HG03442 (cell line): ENCODE data around the gene SNX25.
"Not testable (repeated sequence)": the region's sequence is repeated elsewhere in the genome, so short reads cannot be mapped to it uniquely, and the experiment has no call there.

Experiments
- ATAC-seq: cut with Tn5 transposase; IDR thresholded peaks from one replicate; pipeline ENCODE4 v1.9.1; 2021; ENCODE audit warnings: mild to moderate bottlenecking, moderate library complexity; ENCODE audit not compliant: unreplicated experiment

Gene SNX25

GRCh38 chr4:185209031-185209851 is at the start of gene SNX25:
Gene SNX25 (plus strand): TSS chr4:185209598. CDS start chr4:185209827, 229 bp downstream.
- peak; percentile 72 for ATAC-seq

DNA sequence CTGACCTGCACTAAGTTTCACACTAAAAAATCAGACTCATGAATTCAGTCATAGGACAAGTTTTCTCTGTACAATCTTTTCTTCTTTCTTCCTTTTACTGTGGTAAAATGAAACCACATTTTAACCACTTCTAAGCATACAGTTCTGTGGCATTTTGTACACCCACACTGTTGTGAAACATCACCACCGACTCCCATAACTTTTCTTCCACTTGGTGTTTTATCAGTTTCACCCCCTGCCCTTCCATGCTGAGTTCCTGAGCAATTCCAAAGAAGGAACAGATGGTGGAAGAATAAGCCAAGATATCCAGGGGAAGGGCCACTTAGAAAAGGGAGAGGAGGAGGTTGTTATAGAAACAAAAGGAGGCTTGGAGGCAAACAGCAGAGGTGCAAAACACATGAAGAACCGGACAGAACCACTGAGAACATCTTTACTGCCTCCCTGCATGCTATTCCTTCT is 43.8 kb upstream of the SNX25 start:
- ATAC-seq = peak; percentile 98

- no peak for ATAC-seq
Observed at GRCh38 chr4:185167234-185167633, 42.2 kb upstream of the SNX25 start.

DNA sequence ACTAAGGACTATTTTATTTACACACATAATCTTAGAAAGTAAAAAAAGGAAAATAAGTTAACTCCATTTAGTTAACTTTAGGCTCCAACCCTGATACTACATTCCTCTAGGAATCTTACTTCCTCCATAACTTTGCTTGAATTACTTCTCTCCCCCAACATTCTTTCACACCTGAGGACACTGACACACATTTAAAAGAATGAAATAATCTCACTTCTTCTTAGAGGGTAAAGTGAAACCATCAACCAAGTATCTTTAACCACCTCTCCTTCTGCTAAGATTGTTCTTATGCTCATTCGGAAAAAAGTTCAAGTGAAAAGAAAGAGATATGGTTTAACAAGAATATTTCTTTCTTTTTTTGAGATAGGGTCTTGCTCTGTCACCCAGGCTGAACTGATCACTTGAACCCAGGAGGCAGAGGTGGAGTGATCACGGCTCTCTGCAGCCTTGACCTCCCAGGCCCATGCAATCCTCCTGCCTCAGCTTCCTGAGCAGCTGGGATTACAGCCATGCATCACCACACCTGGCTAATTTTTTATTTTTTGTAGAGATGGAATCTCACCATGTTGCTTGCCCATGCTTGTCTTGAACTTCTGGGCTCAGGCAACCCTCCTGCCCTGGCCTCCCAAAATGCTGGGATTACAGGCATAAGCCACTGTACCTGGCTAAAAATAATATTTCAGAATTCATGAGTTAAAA is 37.9 kb upstream of the SNX25 start:
- ATAC-seq = peak; percentile 64

DNA sequence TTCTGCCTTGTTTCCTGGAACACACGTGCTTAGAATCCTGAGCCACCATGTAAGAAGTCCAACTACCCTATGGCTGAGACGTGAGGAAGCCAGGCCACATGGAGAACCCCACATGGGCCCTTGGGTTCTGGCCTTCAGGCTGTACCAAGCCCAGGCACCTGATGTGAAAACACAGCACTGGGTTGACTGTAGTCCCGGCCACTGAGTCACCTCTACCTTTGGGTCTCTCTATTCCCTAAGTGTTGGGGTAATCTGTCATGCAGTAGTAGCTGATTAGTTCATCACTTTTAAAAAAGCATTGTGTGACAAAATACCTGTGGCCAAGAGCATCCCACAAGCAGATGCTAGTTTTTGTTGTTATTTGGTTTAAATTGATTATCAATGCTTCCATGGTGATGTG is 29.9 kb upstream of the SNX25 start:
- ATAC-seq = no peak

GRCh38 chr4:185182239-185182638 is 27.2 kb upstream of the SNX25 start:
- no peak for ATAC-seq

- ATAC-seq = peak; percentile 52
Observed at GRCh38 chr4:185183622-185184281, 25.6 kb upstream of the SNX25 start.

GRCh38 chr4:185186769-185187168 is 22.6 kb upstream of the SNX25 start:
- ATAC-seq = no peak

DNA sequence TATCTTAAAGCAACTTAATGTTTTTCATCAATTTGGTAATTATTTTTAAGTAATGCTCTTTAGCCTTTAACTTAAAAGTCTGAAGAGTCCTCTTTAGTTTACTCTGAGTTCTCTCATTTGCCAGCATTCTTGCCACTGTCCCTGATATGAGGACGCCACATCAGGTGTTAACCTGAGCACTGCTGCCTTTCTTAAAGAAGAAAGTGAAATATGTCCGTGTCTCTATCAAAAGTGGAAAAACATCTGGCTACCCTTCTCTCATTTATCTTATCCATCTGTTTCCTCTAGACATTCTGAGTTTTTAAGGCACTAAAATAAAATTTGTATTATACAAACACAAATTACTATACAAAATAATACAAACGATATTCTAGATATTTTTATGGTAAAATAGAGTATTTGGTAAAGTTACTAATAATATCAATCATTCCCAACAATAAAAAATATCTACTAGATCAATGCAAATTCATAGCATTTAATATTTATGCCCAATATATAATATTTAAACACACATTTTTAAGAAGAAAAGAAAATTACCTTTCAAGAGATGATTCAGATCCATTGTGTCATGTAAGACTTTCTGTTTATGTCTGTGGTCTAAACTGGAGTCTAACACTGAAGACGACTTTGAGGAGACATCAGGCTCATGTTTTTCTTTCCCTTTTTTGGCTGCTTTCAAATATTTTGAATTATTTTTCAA is 19.6 kb upstream of the SNX25 start:
- ATAC-seq = no peak

DNA sequence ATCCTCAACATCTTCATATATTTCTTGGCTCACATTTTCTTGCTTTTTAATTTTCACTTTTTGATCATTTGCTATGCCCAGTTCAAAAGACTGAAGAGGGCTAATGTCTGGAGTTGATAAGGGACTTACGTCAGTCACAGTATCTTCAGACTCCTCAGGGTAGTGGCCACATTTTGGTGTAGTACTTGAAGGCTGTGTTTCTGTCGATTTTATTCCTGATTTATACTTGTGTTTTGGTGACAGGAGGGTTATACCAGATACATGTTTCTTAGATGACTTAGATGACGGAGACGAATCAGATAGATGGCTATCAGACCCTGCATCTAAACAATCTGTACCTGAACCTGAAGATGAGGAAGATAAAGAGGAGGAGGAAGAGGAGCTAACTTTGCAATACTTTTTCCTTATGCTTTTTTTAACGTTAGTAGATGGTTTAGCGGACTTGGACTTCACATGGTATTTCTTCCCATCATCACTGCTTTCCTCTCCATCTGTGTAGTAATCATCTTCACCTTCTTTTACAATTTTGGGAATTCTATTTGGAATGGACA is 19.0 kb upstream of the SNX25 start:
- ATAC-seq = no peak

- peak; percentile 85 for ATAC-seq
Observed at GRCh38 chr4:185192059-185192458, 17.3 kb upstream of the SNX25 start.

GRCh38 chr4:185194924-185195888 is 14.2 kb upstream of the SNX25 start:
- no peak for ATAC-seq

GRCh38 chr4:185196437-185196836 is 13.0 kb upstream of the SNX25 start:
- no peak for ATAC-seq

DNA sequence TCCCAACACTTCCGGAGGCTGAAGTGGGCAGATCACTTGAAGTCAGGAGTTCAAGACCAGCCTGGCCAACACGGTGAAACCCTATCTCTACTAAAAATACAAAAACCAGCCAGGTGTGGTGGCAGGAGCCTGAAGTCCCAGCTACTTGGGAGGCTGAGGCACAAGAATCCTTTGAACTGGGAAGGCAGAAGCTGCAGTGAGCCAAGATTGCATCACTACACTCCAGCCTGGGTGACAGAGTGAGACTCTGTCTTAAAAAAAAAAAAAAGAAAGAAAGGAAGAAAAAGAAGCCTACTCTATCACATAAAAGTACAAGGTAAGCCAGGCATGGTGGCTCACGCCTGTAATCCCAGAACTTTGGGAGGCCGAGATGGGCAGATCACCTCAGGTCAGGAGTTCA is 11.2 kb upstream of the SNX25 start:
- not testable (repeated sequence) for ATAC-seq

- no peak for ATAC-seq
Observed at GRCh38 chr4:185201977-185202962, 7.1 kb upstream of the SNX25 start.

DNA sequence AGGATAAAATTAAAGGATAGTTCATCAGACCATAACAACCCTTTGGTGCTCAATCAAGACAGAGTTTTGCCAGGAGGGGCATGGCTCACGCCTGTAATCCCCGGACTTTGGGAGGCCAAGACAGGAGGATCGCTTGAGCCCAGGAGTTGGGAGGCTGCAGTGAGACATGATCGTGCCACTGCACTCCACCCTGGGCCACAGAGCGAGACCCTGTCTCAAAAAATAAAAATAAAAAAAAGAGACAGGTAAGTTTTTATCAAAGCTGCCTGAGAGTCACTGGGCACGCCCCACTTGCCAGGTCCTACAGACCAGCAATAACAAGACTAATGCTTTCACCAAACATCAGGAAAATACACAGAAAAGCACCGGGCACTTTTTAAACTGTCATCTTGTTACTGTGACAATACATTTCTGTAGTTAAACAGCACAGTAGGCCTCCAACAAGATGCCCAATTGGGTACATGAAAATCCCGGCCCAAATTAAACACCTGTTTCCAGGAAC is 6.4 kb upstream of the SNX25 start:
- ATAC-seq = peak; percentile 1

- peak; percentile 74 for ATAC-seq
Observed at GRCh38 chr4:185203486-185204237, 5.7 kb upstream of the SNX25 start, which contains the start of gene CFAP97. Gene CFAP97 (minus strand): TSS chr4:185204000. CDS start chr4:185191196, 12,804 bp downstream.
